NCI-H524 (cell line): Measurements from ENCODE around the gene HTR5A.
A peak's percentile ranks its signal among the peaks of the same experiment; 100 is the strongest.
"Not testable (repeated sequence)": the region's sequence is repeated elsewhere in the genome, so short reads cannot be mapped to it uniquely, and the experiment has no call there.

ENCODE experiments used
- DNase-seq, 2 experiments: peaks; one replicate each; lab custom pipeline; 2025; lab: John Stamatoyannopoulos, UW

The HTR5A gene

DNA sequence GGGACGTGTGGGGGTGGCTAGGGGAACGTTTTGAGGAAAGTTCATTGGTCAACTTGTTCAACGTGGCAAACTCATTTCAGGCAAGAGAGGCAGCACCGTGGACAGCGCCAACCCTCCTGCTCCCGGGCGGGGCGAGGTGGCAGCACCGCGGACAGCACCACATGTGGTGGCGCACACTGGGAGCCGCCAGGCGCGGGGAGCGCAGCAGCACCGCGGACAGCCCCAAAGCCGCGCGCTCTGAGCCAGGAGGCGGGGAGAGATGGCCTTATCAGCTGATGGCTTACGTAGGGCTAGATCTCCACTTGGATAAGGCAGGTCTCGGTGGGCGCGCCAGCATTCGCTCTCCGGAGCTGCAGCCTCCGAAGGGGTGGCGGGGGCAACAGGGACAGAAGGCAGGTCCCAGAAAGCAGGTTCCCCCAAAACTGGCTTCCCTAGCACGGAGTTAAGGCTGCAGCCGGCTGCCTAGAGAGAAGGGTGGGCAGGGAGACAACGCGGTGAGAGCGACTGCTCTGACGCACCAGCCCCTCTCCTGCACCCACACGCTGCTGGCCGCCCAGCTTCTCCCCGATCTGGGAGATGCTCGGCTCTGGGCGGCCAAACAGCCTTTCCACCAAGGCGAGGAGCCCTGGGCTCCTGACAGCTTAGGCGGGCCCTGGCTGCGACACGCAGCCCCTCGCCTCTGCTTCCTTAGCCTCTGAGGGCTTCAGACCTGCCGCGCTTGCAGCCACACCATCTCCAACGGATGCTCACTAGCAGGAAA is at the start of gene HTR5A:
TSS of gene HTR5A (plus strand) at position 333 of the 760 bp plus-strand sequence. CDS start 576 bp downstream, outside the sequence.
- DNase-seq: peak in 1 of 2 experiments; percentile 57

GRCh38 chr7:155020996-155021395 is 49.1 kb upstream of the HTR5A start:
- DNase-seq: peak in 1 of 2 experiments; percentile 38

DNA sequence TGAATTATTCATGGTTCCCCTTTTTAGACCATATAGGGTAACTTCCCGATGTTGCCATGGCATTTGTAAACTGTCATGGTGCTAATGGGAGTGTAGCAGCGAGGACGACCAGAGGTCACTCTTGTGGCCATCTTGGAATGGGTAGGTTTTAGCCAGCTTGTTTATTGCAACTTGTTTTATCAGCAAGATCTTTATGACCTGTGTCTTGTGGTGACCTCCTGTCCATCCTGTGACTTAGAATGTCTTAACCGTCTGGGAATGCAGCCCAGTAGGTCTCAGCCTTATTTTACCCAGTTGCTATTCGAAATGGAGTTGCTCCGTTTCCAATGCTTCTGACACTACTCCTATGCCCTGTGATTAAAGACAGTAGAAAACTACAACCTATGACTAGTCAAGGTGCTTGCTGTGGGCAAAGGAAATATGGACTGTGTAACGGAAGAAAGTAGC is 48.4 kb upstream of the HTR5A start:
- DNase-seq: no peak

DNA sequence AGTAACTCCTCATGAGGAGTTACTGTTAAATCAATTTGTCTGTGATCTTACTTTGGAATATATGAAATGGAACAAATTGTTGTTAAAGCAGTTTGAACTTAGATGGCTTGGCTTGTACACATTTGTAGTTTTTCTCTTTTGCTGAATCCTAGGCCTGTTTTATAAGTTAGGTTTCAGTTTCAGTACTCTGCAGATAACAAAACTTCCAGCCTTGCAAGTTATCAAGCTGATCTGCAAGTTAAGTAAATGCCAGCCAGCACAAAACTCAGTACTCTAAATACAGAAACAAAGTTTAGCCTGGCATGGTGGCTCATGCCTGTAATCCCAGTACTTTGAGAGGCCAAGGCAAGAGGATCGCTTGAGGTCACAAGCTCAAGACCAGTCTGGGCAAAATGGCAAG is 42.2 kb upstream of the HTR5A start:
- no peak for DNase-seq

DNA sequence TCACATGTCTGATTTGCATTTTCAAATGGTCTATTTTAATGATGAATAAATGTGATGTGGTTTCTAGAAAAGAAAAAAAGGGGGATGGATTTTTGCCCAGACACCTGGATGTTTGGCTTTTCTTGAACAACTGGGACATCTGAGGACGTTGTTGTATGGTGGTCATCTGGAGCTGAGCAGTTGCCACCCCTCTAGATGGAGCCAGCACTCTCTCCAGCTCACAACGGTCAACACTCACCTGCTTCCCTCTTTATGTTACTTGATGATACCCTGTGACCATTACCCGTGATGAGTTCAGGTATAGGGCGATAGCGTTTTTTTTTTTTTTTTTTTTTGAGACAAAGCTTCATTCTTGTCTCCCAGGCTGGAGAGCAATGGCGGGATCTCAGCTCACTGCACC is 37.1 kb upstream of the HTR5A start:
- DNase-seq: no peak

GRCh38 chr7:155034495-155034894 is 35.6 kb upstream of the HTR5A start:
- not testable (repeated sequence) for DNase-seq

GRCh38 chr7:155038335-155038734 is 31.8 kb upstream of the HTR5A start:
- no peak for DNase-seq

- no peak for DNase-seq
These were observed 26.4 kb upstream of the HTR5A start for GRCh38 chr7:155043756-155044155.

DNA sequence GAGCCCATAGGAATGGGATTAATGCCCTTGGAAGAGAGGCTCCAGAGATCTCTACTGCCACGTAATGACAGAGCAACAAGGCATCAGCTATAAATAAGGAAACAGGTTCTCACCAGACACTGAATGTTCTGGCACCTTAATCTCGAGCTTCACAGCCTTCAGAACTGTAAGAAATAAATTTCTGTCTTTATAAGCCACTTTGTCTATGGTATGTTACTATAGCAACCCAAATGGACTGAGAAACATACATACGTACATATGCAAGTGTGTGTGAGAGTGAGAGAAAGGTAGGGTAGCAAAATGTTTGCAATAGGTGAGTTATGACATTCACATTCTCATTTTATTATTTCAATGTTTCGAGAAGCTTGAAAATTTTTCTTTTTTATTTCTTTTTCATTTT is 22.1 kb upstream of the HTR5A start:
- DNase-seq: no peak

- DNase-seq: no peak
These were observed 18.8 kb upstream of the HTR5A start for GRCh38 chr7:155051355-155051754.

GRCh38 chr7:155053002-155053401 is 17.1 kb upstream of the HTR5A start:
- DNase-seq: no peak

DNA sequence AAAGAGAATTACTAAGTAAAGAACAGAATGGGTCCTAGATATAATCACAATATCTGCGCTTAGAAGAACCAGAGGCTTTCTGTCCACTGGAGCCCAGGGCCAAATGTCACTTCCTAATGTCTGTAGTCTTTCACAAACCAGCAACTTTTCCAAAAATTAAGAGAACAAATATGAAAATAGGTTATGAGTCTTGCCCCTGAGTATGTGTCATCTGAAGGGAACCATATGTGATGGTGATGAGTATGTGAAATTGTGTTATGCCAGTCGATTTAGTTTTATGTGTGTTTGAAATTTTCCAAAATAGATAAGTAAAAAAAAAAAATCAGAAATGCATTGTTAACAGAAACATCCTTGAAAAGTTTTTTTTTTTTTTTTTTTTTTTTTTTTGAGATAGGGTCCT is 15.4 kb upstream of the HTR5A start:
- DNase-seq: no peak

DNA sequence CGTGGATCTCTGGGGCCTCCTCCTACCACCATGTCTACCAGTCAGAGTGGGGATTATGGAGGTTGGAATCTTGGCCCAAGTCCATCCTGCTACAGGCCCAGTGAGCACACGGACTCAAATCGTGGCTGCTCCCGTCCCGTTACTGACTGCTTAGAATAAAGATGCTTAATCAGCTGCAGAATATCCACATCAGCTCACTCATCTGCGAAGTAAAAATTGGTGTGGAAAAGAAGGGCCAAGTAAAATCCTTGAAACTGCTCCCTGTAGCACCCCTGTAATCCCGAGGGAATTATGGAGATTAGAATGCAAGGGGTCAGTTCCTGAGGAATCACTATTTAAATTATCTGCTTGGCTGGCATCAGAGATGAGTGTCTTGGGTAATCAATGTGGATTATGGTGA is 13.0 kb upstream of the HTR5A start:
- DNase-seq: peak; percentile 10 to 42

- peak; percentile 27 to 64 for DNase-seq
These were observed 11.2 kb upstream of the HTR5A start for GRCh38 chr7:155058896-155059295.

GRCh38 chr7:155059703-155060102 is 10.4 kb upstream of the HTR5A start:
- no peak for DNase-seq

DNA sequence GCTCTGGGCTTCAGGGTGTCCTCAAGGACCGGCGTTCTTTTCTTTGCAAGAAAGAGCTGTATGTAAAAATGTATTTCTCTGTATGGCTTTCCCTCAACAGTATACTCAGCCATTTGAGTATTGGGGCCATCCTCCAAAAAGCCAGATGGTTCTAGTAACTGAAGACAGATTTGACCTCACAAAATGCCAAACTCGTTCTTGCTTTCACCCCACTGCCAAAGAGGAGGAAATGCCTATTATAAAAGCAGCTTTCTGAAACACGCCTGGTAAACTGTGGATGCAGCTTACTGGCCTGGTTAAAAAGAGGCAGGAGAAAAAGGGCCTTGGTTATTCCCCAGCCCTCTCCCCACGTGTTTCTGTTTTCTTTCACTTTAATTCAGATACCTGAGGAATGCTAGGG is 7.7 kb upstream of the HTR5A start:
- DNase-seq: no peak

GRCh38 chr7:155064186-155064585 is 5.9 kb upstream of the HTR5A start:
- no peak for DNase-seq

DNA sequence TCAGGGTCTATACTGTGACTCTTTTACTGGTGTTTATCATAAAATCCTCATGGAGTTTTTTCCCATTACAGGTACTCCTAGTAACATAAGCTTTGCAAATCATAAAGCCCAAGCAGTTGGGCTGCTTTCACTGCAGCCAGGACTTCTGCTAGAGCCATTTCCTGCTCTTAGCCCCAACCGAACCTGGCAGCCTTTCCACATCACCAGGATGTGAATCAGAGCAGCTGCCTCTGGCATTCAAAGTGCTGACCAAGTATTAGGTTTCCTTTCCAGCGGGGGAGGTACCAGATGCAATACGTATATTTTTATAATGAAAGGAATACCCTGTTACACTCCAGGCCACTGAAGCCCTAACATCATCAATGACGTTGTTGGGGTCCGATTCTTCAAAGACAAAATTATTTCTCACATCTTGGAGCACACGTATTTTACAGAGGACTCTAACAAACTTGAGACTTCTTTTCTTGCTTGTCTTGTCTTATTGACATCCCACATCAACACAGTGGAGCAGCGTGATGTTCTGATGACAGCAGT is 3.6 kb upstream of the HTR5A start:
- peak; percentile 25 to 60 for DNase-seq

DNA sequence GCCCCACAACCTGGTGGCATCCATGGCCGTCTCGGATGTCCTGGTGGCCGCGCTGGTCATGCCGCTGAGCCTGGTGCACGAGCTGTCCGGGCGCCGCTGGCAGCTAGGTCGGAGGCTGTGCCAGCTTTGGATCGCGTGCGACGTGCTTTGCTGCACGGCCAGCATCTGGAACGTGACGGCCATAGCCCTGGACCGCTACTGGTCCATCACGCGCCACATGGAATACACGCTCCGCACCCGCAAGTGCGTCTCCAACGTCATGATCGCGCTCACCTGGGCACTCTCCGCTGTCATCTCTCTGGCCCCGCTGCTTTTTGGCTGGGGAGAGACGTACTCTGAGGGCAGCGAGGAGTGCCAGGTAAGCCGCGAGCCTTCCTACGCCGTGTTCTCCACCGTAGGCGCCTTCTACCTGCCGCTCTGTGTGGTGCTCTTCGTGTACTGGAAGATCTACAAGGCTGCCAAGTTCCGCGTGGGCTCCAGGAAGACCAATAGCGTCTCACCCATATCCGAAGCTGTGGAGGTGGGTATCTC is 1.1 kb downstream of the HTR5A start:
- no peak for DNase-seq

DNA sequence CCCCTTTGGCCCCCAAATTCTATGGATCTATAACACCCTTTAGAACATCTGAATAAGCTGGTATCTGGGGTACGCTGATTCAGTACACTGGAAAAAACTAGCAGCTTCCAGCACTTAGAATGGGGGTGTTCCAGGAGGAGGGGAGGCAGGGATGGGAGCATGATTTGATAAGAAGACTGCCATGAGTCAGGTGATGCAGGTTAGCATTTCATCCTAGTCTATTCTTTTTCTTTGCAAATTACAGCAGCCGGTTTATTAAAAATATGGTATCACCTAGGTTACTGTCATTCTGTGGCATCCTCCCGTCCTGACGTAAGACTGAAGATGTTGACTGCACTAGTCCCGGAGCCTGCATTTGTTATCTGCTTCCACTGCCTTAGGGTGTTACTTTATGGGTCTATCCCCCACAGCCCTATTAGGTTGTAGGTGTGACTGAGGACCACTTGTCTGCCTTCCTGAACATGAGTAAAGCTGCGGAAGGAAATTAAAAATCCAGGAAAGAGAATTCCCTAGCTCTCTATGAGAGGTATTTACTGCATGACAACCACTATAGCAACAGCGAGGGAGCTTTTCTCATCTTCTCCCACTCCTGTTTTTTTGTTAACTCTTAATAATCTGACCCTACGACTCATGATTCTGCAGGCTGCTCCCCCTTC is 1.9 kb downstream of the HTR5A start:
- DNase-seq: no peak

- no peak for DNase-seq
These were observed 3.8 kb downstream of the HTR5A start for GRCh38 chr7:155073922-155074321.

DNA sequence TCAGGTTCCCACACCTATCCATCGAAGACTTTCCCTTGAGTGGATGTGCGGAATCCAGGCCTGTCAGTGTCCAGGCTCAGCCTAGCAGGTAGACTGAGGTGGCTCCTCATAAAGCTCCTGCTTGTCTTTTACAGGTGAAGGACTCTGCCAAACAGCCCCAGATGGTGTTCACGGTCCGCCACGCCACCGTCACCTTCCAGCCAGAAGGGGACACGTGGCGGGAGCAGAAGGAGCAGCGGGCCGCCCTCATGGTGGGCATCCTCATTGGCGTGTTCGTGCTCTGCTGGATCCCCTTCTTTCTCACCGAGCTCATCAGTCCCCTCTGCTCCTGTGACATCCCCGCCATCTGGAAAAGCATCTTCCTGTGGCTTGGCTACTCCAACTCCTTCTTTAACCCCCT is 13.9 kb downstream of the HTR5A start:
- DNase-seq: no peak

GRCh38 chr7:155084969-155085368 is 14.8 kb downstream of the HTR5A start:
- DNase-seq: no peak
